Tibial nerve (tissue), 4 donors: ENCODE data around the gene UNC119. TPM values are rescaled to one million over a fixed set of nuclear protein-coding genes. Genes with fewer than 3 reads are reported as not detected.

Source experiments
- DNase-seq, 2 donors: peaks; one replicate each; pipeline ENCODE4 v3.0.0-alpha.2; 2019; ENCODE audit warnings: low spot score in 2 of 2
- H3K27ac ChIP-seq, 4 donors: fragments of 200-600 bp; sonication (generic) in 3 of 4; one replicate each; pipeline ENCODE4 v1.5.1; 2017 to 2019; ENCODE audit warnings: mild to moderate bottlenecking in 1 of 4
- H3K27me3 ChIP-seq, 2 donors: fragments of 200-600 bp; sonication (generic) in 1 of 2; one replicate each; pipeline versions ENCODE4 v1.5.1 to v1.6.0; 2017 to 2019
- H3K36me3 ChIP-seq, 3 donors: fragments of 200-600 bp; sonication (generic); one replicate each; pipeline ENCODE4 v1.5.1; 2018 to 2019
- H3K4me1 ChIP-seq, 4 donors: fragments of 200-600 bp; sonication (generic) in 3 of 4; one replicate each; pipeline ENCODE4 v1.5.1; 2017 to 2019
- H3K4me3 ChIP-seq, 4 donors: fragments of 200-600 bp; sonication (generic) in 3 of 4; one replicate each; pipeline ENCODE4 v1.5.1; 2017 to 2019; ENCODE audit warnings: mild to moderate bottlenecking in 1 of 4, moderate library complexity in 1 of 4
- H3K9me3 ChIP-seq, 4 donors: fragments of 200-600 bp; sonication (generic) in 3 of 4; one replicate each; pipeline ENCODE4 v1.5.1; 2017 to 2019
- CTCF ChIP-seq, 5 experiments: fragments of 200-600 bp in 3 of 5; fragments of 450-650 bp in 2 of 5; sonication (generic) in 3 of 5; IDR thresholded peaks; one replicate each; pipeline ENCODE4 v1.5.1; 2016 to 2019; ENCODE audit warnings: antibody characterized with exemption in 5 of 5, mild to moderate bottlenecking in 3 of 5, moderate library complexity in 2 of 5
- EP300 ChIP-seq, 2 donors: sonication (generic); formaldehyde crosslinking; IDR thresholded peaks; one replicate each; pipeline ENCODE4 v1.6.1; 2017; ENCODE audit warnings: antibody characterized with exemption in 2 of 2, mild to moderate bottlenecking in 1 of 2
- POLR2A ChIP-seq, 2 donors: fragments of 450-650 bp; IDR thresholded peaks; one replicate each; pipeline ENCODE4 v1.6.1; 2017; ENCODE audit warnings: antibody characterized with exemption in 2 of 2, mild to moderate bottlenecking in 2 of 2, moderate library complexity in 2 of 2
- WGBS, 2 donors: methylation state at CpG; one replicate each; pipeline ENCODE4 v1.1.5; 2018; 5-methylcytosine and 5-hydroxymethylcytosine counted together
- total RNA-seq, 4 donors: library from RNA; depleted of rRNA; stranded (reverse); fragments of >200 nt; gene quantifications; one replicate each; pipeline ENCODE4 v1.1.0, GENCODE V29; 2016

The UNC119 gene
- total RNA-seq, 4 donors from 2014 or later = 20.5 to 30.0 (median 22.4) TPM

- Histone ChIP-seq H3K36me3 (peaks cover 0 to 15% (median under 1%) of the 10 kb centered on the region in 3 donors), H3K27ac (peak overlapping the region in 2 of 4 donors; percentile 0 to 12), H3K27me3 (no peaks in the 10 kb centered on the region), H3K4me3 (no peak overlapping the region), H3K4me1 (peaks cover 0 to 37% (median 9%) of the 10 kb centered on the region in 4 donors), H3K9me3 (no peaks in the 10 kb centered on the region)
- TF ChIP-seq EP300 (IDR thresholded peaks at IDR 0.05) = no peak
- no peak for TF ChIP-seq POLR2A (IDR thresholded peaks at IDR 0.05)
- no peak for TF ChIP-seq CTCF (IDR thresholded peaks at IDR 0.05)
- no peak for DNase-seq
- 84 to 93% methylated on average over 6 of the region's 6 CpGs for WGBS, 2 donors
Observed at GRCh38 chr17:28548417-28549130, 3.9 kb downstream of the UNC119 start.

- TF ChIP-seq CTCF (IDR thresholded peaks at IDR 0.05) (peak; percentile 75 to 89 (median 83)), EP300 (IDR thresholded peaks at IDR 0.05) (no peak), POLR2A (IDR thresholded peaks at IDR 0.05) (no peak)
- peak overlapping the region in 3 of 4 donors; percentile 0 to 66 (median 54) for H3K27ac ChIP-seq
- WGBS, 2 donors = 63 to 73% methylated on average over 26 of the region's 26 CpGs
- H3K9me3 ChIP-seq = no peaks in the 10 kb centered on the region
- H3K4me3 ChIP-seq = no peak overlapping the region
- H3K36me3 ChIP-seq = peaks cover 0 to 11% (median 0%) of the 10 kb centered on the region in 3 donors
- DNase-seq = peak; percentile 53 to 61
- peaks cover 0 to 34% (median 9%) of the 10 kb centered on the region in 4 donors for H3K4me1 ChIP-seq
- no peaks in the 10 kb centered on the region for H3K27me3 ChIP-seq
Observed at GRCh38 chr17:28547623-28548416, 4.6 kb downstream of the UNC119 start.

- WGBS, 2 donors = 81 to 90% methylated on average over 14 of the region's 14 CpGs
- Histone ChIP-seq H3K27ac (peak overlapping the region in 1 of 4 donors; percentile 2), H3K4me1 (peaks cover 0 to 31% (median 7%) of the 10 kb centered on the region in 4 donors), H3K9me3 (no peaks in the 10 kb centered on the region), H3K36me3 (peaks cover 0 to 11% (median 0%) of the 10 kb centered on the region in 3 donors), H3K4me3 (no peak overlapping the region), H3K27me3 (no peaks in the 10 kb centered on the region)
- DNase-seq = no peak
- TF ChIP-seq EP300 (IDR thresholded peaks at IDR 0.05) = no peak
- TF ChIP-seq POLR2A (IDR thresholded peaks at IDR 0.05) = no peak
- no peak for TF ChIP-seq CTCF (IDR thresholded peaks at IDR 0.05)
Observed at GRCh38 chr17:28547096-28547622, 5.3 kb downstream of the UNC119 start.

- Histone ChIP-seq H3K9me3 (no peaks in the 10 kb centered on the region), H3K4me3 (no peak overlapping the region), H3K4me1 (peaks cover 0 to 20% (median 2%) of the 10 kb centered on the region in 4 donors), H3K27ac (no peak overlapping the region), H3K27me3 (no peaks in the 10 kb centered on the region), H3K36me3 (peaks cover 0 to 11% (median 0%) of the 10 kb centered on the region in 3 donors)
- 58 to 63% methylated on average over 6 of the region's 6 CpGs for WGBS, 2 donors
- TF ChIP-seq EP300 (IDR thresholded peaks at IDR 0.05) (no peak), CTCF (IDR thresholded peaks at IDR 0.05) (no peak), POLR2A (IDR thresholded peaks at IDR 0.05) (no peak)
- no peak for DNase-seq
Observed at GRCh38 chr17:28545787-28546415, 6.5 kb downstream of the UNC119 start.
